Activated CD4-positive, CD25-positive, alpha-beta regulatory T cell (primary cell): ENCODE results near the gene RPL12.

Source experiments
- DNase-seq, 4 experiments: peaks; one replicate each; lab custom pipeline; 2025; lab: John Stamatoyannopoulos, UW

Gene RPL12

GRCh38 chr9:127403507-127404192 is 47.6 kb downstream of the RPL12 start:
- no peak for DNase-seq

- no peak for DNase-seq
Measured at GRCh38 chr9:127402401-127403090, 48.7 kb downstream of the RPL12 start.

GRCh38 chr9:127399736-127400269 is 51.4 kb downstream of the RPL12 start:
- no peak for DNase-seq

- no peak for DNase-seq
Measured at GRCh38 chr9:127398715-127399400, 52.3 kb downstream of the RPL12 start.

GRCh38 chr9:127398275-127398647 is 52.9 kb downstream of the RPL12 start:
- no peak for DNase-seq
